HepG2 (cell line): ENCODE measurements around the gene RPL37. TPM values are rescaled to one million over a fixed set of nuclear protein-coding genes. Genes with fewer than 3 reads are reported as not detected.

Experiments used
- AKAP8 ChIP-seq: sonication (generic); formaldehyde crosslinking; IDR thresholded peaks from 2 replicates; pipeline ENCODE4 v1.5.1; 2020; ENCODE audit warnings: mild to moderate bottlenecking, missing genetic modification reagents
- DBP ChIP-seq: sonication (generic); formaldehyde crosslinking; IDR thresholded peaks from 2 replicates; pipeline ENCODE4 v1.4.0; 2020; ENCODE audit warnings: missing genetic modification reagents; ENCODE audit errors: not compliant biosample characterization
- DRAP1 ChIP-seq: IDR thresholded peaks from 2 replicates; pipeline ENCODE4 v1.6.1; 2016; ENCODE audit warnings: missing genetic modification reagents, missing compliant biosample characterization
- GPN1 ChIP-seq: sonication (generic); formaldehyde crosslinking; IDR thresholded peaks from 2 replicates; pipeline ENCODE4 v1.5.1; 2020; ENCODE audit warnings: missing genetic modification reagents, borderline replicate concordance
- HNRNPH1 ChIP-seq: fragments of 200-400 bp; formaldehyde crosslinking; optimal IDR thresholded peaks from 2 replicates; pipeline ENCODE3; 2017; ENCODE audit warnings: mild to moderate bottlenecking, low read depth, low read length
- HNRNPK ChIP-seq: fragments of 200-400 bp; formaldehyde crosslinking; IDR thresholded peaks from 2 replicates; pipeline ENCODE4 v1.6.1; 2018; ENCODE audit warnings: low read length, low read depth, moderate library complexity, mild to moderate bottlenecking; ENCODE audit not compliant: poor library complexity, severe bottlenecking
- MAZ ChIP-seq, 2 experiments: sonication (generic) in 1 of 2; formaldehyde crosslinking in 1 of 2; IDR thresholded peaks; 2 replicates each; pipeline versions ENCODE4 v1.5.0 to v1.6.1; 2012 to 2020; ENCODE audit warnings: low read depth in 2 of 2, mild to moderate bottlenecking in 2 of 2, borderline replicate concordance in 1 of 2, improper control_type of control experiment in 1 of 2, low read length in 1 of 2, missing genetic modification reagents in 1 of 2, moderate library complexity in 1 of 2
- MBNL3 ChIP-seq: fragments of 250-450 bp; sonication (Bioruptor Pico); conservative IDR thresholded peaks from 2 replicates; pipeline ENCODE4 v1.8.0; 2022; ENCODE audit warnings: mild to moderate bottlenecking, inconsistent platforms
- MLX ChIP-seq: IDR thresholded peaks from 2 replicates; pipeline ENCODE4 v1.6.1; 2016
- MTF1 ChIP-seq: sonication (generic); formaldehyde crosslinking; IDR thresholded peaks from 2 replicates; pipeline ENCODE4 v1.5.0; 2020; ENCODE audit warnings: missing genetic modification reagents
- MXD1 ChIP-seq: sonication (generic); formaldehyde crosslinking; IDR thresholded peaks from 2 replicates; pipeline ENCODE4 v1.4.0; 2020; ENCODE audit warnings: mild to moderate bottlenecking, missing genetic modification reagents
- PCBP1 ChIP-seq: fragments of 200-400 bp; formaldehyde crosslinking; IDR thresholded peaks from 2 replicates; pipeline ENCODE4 v1.6.1; 2017; ENCODE audit warnings: mild to moderate bottlenecking, low read depth, low read length, borderline replicate concordance
- PITX1 ChIP-seq: sonication (generic); formaldehyde crosslinking; IDR thresholded peaks from 2 replicates; pipeline ENCODE4 v1.5.1; 2020; ENCODE audit warnings: mild to moderate bottlenecking, missing genetic modification reagents
- SNAPC5 ChIP-seq: sonication (generic); formaldehyde crosslinking; IDR thresholded peaks from 2 replicates; pipeline ENCODE4 v1.8.1; 2023; ENCODE audit warnings: mild to moderate bottlenecking, missing genetic modification reagents, borderline replicate concordance
- STAT5B ChIP-seq: sonication (generic); formaldehyde crosslinking; IDR thresholded peaks from 2 replicates; pipeline ENCODE4 v1.4.0; 2020; ENCODE audit warnings: missing genetic modification reagents
- TBX3 ChIP-seq: fragments of 450-650 bp; IDR thresholded peaks from 2 replicates; pipeline ENCODE4 v1.6.1; 2017; ENCODE audit warnings: antibody characterized with exemption, mild to moderate bottlenecking, inconsistent platforms, borderline replicate concordance
- WIZ ChIP-seq: sonication (generic); formaldehyde crosslinking; IDR thresholded peaks from 2 replicates; pipeline ENCODE4 v1.5.1; 2020; ENCODE audit warnings: mild to moderate bottlenecking, missing genetic modification reagents
- ZEB1 ChIP-seq: IDR thresholded peaks from 2 replicates; pipeline ENCODE4 v1.6.1; 2012; ENCODE audit warnings: mild to moderate bottlenecking, low read depth, inconsistent platforms; ENCODE audit not compliant: insufficient replicate concordance
- ZFP1 ChIP-seq: IDR thresholded peaks from 2 replicates; pipeline ENCODE4 v1.6.1; 2016
- ZNF556 ChIP-seq: sonication (generic); formaldehyde crosslinking; IDR thresholded peaks from 2 replicates; pipeline ENCODE4 v1.4.0; 2020; ENCODE audit warnings: mild to moderate bottlenecking, missing genetic modification reagents, borderline replicate concordance
- ZNF691 ChIP-seq: sonication (generic); formaldehyde crosslinking; IDR thresholded peaks from 2 replicates; pipeline ENCODE4 v1.4.0; 2020; ENCODE audit warnings: missing genetic modification reagents, low read depth, mild to moderate bottlenecking, borderline replicate concordance
- ZNF83 ChIP-seq: sonication (generic); formaldehyde crosslinking; IDR thresholded peaks from 2 replicates; pipeline ENCODE4 v1.4.0; 2020; ENCODE audit warnings: missing genetic modification reagents, mild to moderate bottlenecking, borderline replicate concordance
- polyA plus RNA-seq, 8 experiments: library from polyadenylated mRNA; depleted of rRNA in 3 of 8; stranded (reverse) in 7 of 8; unstranded in 1 of 8; fragments of >200 nt; fragmentation: Illumina TruSeq in 4 of 8; extraction: Trizol in 4 of 8; gene quantifications; 2 replicates each; pipeline versions ENCODE4 v1.2.1 to v1.2.3, GENCODE V29; 2011 to 2016; ENCODE audit warnings: low read depth in 4 of 8, missing spikeins in 1 of 8, mixed read lengths in 1 of 8; ENCODE audit not compliant: insufficient read depth in 1 of 8
- total RNA-seq, 5 experiments: library from RNA; depleted of rRNA; stranded (reverse); fragments of >200 nt; fragmentation: Illumina TruSeq; extraction: Trizol; gene quantifications; 2 replicates each; pipeline ENCODE4 v1.2.3, GENCODE V29; 2016; ENCODE audit warnings: low read depth in 1 of 5

The RPL37 gene
- total and polyA plus RNA-seq, 2 of the 13 experiments (the other 11 are each of a cell fraction or from before 2014, with no cell fraction given) = 1,981 to 3,367 TPM

GRCh38 chr5:40834849-40835787, at the start of gene RPL37 (continued):
- peak; percentile 77 for TF ChIP-seq ZNF691 (CRISPR knock-in tag)
- peak; percentile 89 for TF ChIP-seq STAT5B (CRISPR knock-in tag)
- TF ChIP-seq HNRNPK = no peak
- peak; percentile 75 for TF ChIP-seq PITX1 (CRISPR knock-in tag)
- TF ChIP-seq WIZ (CRISPR knock-in tag) = peak; percentile 94; the same call in 1 of the 2 replicates
- TF ChIP-seq PCBP1 = peak; percentile 70; the same call in 1 of the 2 replicates
- 0 out of 2 replicates have a peak, but pooled peaks have one; percentile 85 for TF ChIP-seq AKAP8 (CRISPR knock-in tag)
- no peak for TF ChIP-seq ZNF83 (CRISPR knock-in tag)
- no peak for TF ChIP-seq GPN1 (CRISPR knock-in tag)
- TF ChIP-seq SNAPC5 (CRISPR knock-in tag) = no peak
- TF ChIP-seq ZEB1 = peak; percentile 58
- no peak for TF ChIP-seq MBNL3 (CRISPR knock-in tag)
- TF ChIP-seq DBP (CRISPR knock-in tag) = no peak
- peak; percentile 56; the same call in 1 of the 2 replicates for TF ChIP-seq MLX (CRISPR knock-in tag)
- TF ChIP-seq MXD1 (CRISPR knock-in tag) = peak; percentile 91
- TF ChIP-seq ZNF556 (CRISPR knock-in tag) = peak; percentile 93
- TF ChIP-seq TBX3 = 0 out of 2 replicates have a peak, but pooled peaks have one; percentile 20
- peak; percentile 89; the same call in 1 of the 2 replicates for TF ChIP-seq ZFP1 (CRISPR knock-in tag)
- no peak for TF ChIP-seq MTF1 (CRISPR knock-in tag)
- no peak for TF ChIP-seq HNRNPH1
- peak; percentile 98 for TF ChIP-seq DRAP1 (CRISPR knock-in tag)
- TF ChIP-seq MAZ (IDR thresholded peaks at IDR 0.05; ENCODE audit: borderline replicate concordance, low read depth, low read length) = peak; percentile 90; the same call in 1 of the 2 replicates
- TF ChIP-seq MAZ (CRISPR knock-in tag; IDR thresholded peaks at IDR 0.05; ENCODE audit: low read depth) = peak; percentile 63; the same call in 1 of the 2 replicates
